Lower leg skin (tissue), 4 donors: ENCODE data around the gene FKBP5. TPM values are rescaled to one million over a fixed set of nuclear protein-coding genes. Genes with fewer than 3 reads are reported as not detected.

ENCODE experiments used
- DNase-seq, 2 donors: peaks; one replicate each; pipeline ENCODE4 v3.0.0-alpha.2; 2019; ENCODE audit warnings: low spot score in 2 of 2
- H3K4me3 ChIP-seq: fragments of 200-600 bp; sonication (generic); 2 replicates; pipeline ENCODE4 v1.5.1; 2017; ENCODE audit warnings: mild to moderate bottlenecking, low read depth; ENCODE audit not compliant: poor library complexity, severe bottlenecking
- POLR2A ChIP-seq, 2 donors: fragments of 450-650 bp; IDR thresholded peaks; one replicate each; pipeline ENCODE4 v1.6.1; 2016 to 2017; ENCODE audit warnings: antibody characterized with exemption in 2 of 2, mild to moderate bottlenecking in 1 of 2, moderate library complexity in 1 of 2
- WGBS, 2 donors: methylation state at CpG; one replicate each; pipeline ENCODE4 v1.1.5; 2018; 5-methylcytosine and 5-hydroxymethylcytosine counted together
- intact Hi-C: fragments of 100-400 bp; cut with DNase I; formaldehyde crosslinking; loops from one replicate; pipeline ENCODE4 v1.15.0; 2023; ENCODE audit warnings: low total_unique reads
- total RNA-seq, 4 donors: library from RNA; depleted of rRNA; stranded (reverse); fragments of >200 nt; gene quantifications; one replicate each; pipeline ENCODE4 v1.1.0, GENCODE V29; 2016
- TF ChIP-seq, protein P1 (sequence below), 3 donors: fragments of 450-650 bp; IDR thresholded peaks; one replicate each; pipeline ENCODE4 v1.5.1; 2016; ENCODE audit warnings: antibody characterized with exemption in 3 of 3, mild to moderate bottlenecking in 3 of 3, moderate library complexity in 2 of 3

The FKBP5 gene
- total RNA-seq, 4 donors from 2014 or later, result 166 to 278 (median 238) TPM

DNA sequence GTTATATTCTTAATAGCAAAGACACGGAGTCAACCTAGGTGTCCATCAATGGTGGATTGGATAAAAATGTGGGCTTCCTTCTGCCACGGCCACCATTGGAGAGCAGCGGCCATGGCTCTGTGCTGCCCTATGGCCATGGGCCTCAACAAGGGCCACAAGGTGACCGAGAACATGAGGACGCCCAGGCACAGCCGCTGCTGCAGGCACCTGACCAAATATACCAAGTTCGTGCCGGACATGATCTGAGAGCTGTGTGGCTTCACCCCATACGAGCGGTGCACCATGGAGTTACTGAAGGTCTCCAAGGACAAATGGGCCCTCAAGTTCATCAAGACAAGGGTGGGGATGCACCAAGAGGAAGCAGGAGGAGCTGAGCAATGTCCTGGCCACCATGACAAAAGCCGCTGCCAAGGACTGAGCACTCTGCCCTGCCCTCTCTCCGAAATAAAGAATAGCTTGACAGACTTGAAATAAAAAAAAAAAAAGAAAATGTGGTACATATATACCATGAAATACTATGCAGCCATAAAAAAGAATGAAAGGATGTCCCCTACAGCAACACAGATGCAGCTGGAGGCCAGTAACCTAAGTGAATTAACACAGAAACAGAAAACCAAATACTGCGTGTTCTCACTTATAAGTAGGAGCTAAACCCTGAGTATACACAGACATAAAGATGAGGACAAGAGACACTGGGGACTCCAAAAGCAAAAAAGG is 81.0 kb downstream of the FKBP5 start:
- 90 to 91% methylated on average over 11 to 13 of the region's 13 CpGs for WGBS, 2 donors
- TF ChIP-seq, protein P1, sequence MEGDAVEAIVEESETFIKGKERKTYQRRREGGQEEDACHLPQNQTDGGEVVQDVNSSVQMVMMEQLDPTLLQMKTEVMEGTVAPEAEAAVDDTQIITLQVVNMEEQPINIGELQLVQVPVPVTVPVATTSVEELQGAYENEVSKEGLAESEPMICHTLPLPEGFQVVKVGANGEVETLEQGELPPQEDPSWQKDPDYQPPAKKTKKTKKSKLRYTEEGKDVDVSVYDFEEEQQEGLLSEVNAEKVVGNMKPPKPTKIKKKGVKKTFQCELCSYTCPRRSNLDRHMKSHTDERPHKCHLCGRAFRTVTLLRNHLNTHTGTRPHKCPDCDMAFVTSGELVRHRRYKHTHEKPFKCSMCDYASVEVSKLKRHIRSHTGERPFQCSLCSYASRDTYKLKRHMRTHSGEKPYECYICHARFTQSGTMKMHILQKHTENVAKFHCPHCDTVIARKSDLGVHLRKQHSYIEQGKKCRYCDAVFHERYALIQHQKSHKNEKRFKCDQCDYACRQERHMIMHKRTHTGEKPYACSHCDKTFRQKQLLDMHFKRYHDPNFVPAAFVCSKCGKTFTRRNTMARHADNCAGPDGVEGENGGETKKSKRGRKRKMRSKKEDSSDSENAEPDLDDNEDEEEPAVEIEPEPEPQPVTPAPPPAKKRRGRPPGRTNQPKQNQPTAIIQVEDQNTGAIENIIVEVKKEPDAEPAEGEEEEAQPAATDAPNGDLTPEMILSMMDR (IDR thresholded peaks at IDR 0.05), result no peak
- no peak for TF ChIP-seq POLR2A (IDR thresholded peaks at IDR 0.05)
- no peak overlapping the region for H3K4me3 ChIP-seq
- intact Hi-C loops, result no loop called here
- peak in 1 of 2 donors; percentile 78 for DNase-seq

DNA sequence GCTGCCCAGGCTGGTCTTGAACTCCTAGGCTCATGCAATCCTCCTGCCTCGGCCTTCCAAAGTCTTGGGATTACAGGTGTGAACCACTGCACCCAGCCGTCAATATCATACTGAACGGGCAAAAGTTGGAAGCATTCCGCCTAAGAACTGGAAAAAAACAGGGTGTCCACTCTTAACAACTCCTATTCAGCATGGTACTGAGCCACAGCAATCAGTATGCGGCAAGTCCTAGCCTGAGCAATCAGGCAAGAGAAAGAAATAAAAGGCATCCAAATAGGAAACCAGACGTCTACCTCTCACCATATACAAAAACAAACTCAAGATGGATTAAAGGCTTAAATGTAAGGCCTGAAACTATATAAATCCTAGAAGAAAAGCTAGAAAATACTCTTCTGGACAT is 83.1 kb downstream of the FKBP5 start:
- intact Hi-C loops, result no loop called here
- TF ChIP-seq POLR2A (IDR thresholded peaks at IDR 0.05), result no peak
- TF ChIP-seq, protein P1 (IDR thresholded peaks at IDR 0.05), result no peak
- DNase-seq, result no peak
- 73 to 82% methylated on average over 6 of the region's 6 CpGs for WGBS, 2 donors
- H3K4me3 ChIP-seq, result no peak overlapping the region

DNA sequence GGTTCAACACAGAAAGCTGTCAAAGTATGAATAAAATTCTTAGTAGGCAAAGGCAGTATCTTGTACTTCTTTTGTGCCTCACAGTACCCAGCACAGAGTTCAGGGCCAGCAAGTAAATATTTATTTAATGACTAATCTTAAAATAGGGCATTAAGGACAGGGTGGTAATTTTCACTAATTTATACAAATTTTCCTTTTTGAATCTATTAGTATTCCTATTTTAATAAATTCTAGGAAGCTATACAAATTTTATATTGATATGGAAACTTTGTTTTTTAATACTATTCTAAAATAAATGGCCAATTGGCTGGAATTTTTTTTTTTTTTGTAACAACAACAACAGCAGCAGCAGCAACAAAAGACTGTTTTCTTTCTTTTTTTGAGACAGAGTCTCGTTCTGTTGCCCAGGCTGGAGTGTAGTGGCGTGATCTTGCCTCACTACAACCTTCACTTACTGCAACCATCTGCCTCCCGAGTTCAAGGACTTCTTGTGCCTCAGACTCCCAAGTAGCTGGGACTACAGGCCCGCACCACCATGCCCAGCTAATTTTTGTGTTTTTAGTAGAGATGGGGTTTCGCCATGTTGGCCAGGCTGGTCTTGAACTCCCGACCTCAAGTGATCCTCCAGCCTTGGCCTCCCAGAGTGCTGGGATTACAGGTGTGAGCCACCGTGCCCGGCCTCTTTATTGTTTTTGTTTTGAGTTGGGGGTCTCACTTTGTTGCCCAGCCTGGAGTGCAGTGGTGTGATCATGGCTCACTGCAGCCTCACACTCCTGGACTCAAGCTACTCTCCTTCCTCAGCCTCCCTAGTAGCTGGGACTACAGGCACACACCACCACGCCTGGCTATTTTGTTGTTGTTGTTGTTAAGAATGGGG is 85.2 kb downstream of the FKBP5 start:
- no peak for DNase-seq
- 89 to 90% methylated on average over 7 to 9 of the region's 9 CpGs for WGBS, 2 donors
- intact Hi-C loops, result loop anchor here (1.0 kb wide), 1 partner anchor 123 kb away; no protein-coding TSS in a partner anchor
- no peak for TF ChIP-seq POLR2A (IDR thresholded peaks at IDR 0.05)
- H3K4me3 ChIP-seq, result no peak overlapping the region

DNA sequence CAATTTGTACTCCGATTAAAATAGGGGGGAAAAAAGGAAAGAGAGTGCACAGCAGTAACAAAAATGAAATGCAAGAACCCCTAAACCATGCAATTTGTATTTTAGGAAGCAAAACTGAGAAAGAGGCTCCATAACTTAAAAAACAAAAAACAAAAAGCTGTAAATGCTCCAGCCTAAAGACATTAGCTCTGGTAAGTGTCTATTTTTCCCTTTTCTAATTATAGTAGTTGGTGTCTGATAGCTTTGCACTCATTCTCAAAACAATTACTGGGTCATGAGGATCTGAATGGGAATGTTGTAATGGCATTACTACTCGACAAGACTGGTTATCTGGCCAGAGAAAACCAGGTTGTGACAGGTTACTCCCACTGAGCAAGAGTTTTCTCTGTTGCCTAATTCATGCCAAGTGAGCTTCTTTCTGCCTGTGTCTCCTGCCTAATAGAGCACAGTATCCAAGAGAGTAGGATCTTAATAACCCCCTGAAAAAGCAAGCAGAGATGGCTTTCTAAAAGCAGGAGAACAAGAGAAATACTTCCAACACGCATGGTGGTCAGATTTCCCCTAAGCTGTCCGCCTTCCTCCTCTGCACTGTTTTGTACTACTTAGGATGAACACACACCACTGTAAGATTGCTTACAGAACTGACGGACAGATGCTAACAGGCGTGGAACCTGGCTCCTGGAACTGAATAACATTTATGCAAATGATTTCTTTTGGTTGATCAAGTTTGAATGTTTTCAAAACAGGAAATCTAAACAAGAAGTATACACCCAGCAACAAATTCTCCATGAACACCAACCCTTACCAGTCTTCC is 86.4 kb downstream of the FKBP5 start:
- WGBS, 2 donors, result 12 to 20% methylated on average over 6 of the region's 6 CpGs
- DNase-seq, result peak in 1 of 2 donors; percentile 76
- TF ChIP-seq, protein P1 (IDR thresholded peaks at IDR 0.05), result no peak
- no peak for TF ChIP-seq POLR2A (IDR thresholded peaks at IDR 0.05)
- intact Hi-C loops, result no loop called here
- no peak overlapping the region for H3K4me3 ChIP-seq

DNA sequence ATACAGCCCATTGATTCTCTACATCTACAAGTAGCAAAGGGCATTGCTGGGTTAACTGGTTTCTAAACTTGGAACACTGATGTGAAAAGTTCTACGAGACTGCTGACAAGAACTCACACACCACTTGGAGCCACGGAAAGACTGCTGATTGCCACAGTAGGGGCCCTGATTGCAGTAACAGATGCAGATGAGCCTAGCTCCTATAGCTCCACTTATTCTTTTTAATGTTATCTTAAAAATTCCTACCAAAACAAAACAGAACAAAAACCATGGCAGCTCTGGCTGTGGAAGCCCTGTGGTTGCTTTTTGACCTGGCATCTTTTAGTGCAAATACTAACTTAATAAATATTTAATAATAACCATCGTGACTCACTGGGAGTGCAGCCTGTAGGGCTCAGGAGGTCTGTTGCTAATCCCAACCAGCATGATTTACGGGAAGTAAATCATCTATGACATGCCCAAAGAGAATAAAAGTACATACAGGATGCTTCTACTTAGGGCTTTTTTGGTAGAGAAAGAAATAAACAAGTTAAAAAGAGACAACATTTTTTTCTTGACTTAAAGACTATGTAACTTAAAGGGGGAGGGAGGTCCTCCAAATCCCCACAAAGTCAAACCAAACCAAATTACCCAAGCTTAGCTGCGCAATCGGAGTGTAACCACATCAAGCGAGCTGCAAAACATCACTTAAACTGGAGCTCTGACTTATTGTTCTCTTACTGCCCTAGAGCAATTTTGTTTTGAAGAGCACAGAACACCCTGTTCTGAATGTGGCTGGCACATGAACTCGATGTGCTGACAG is 87.2 kb downstream of the FKBP5 start:
- no peak overlapping the region for H3K4me3 ChIP-seq
- TF ChIP-seq, protein P1 (IDR thresholded peaks at IDR 0.05), result no peak
- TF ChIP-seq POLR2A (IDR thresholded peaks at IDR 0.05), result no peak
- DNase-seq, result peak in 1 of 2 donors; percentile 89
- intact Hi-C loops, result no loop called here
- WGBS, 2 donors, result 1% methylated on average over 8 of the region's 8 CpGs
